Stomach (tissue), 9 donors: Measurements from ENCODE around the gene GPR158. TPM values are rescaled to one million over a fixed set of nuclear protein-coding genes. Genes with fewer than 3 reads are reported as not detected.

Experiments used
- DNase-seq, 2 donors: peaks; one replicate each; pipeline versions ENCODE4 v3.0.0 to v3.0.0-alpha.2; 2013 to 2019
- H3K27ac ChIP-seq, 5 donors: fragments of 200-600 bp in 4 of 5; sonication (generic) in 4 of 5; one replicate each; pipeline ENCODE4 v1.5.1; 2013 to 2019; ENCODE audit warnings: mild to moderate bottlenecking in 1 of 5, moderate library complexity in 1 of 5
- H3K27me3 ChIP-seq, 3 donors: fragments of 200-600 bp; sonication (generic); one replicate each; pipeline ENCODE4 v1.5.1; 2017 to 2019; ENCODE audit warnings: mixed run types in 1 of 3
- H3K36me3 ChIP-seq, 4 donors: fragments of 200-600 bp; sonication (generic); 1 replicate in 3 of 4; 2 replicates in 1 of 4; pipeline ENCODE4 v1.5.1; 2016 to 2019
- H3K4me1 ChIP-seq, 4 donors: fragments of 200-600 bp; sonication (generic); one replicate each; pipeline ENCODE4 v1.5.1; 2016 to 2019
- H3K4me3 ChIP-seq, 4 donors: fragments of 200-600 bp; sonication (generic) in 3 of 4; one replicate each; pipeline ENCODE4 v1.5.1; 2016 to 2019; ENCODE audit warnings: mild to moderate bottlenecking in 1 of 4
- H3K9me3 ChIP-seq, 4 donors: fragments of 200-600 bp; sonication (generic); one replicate each; pipeline ENCODE4 v1.5.1; 2016 to 2019
- CTCF ChIP-seq, 7 experiments: fragments of 450-650 bp in 4 of 7; fragments of 200-600 bp in 3 of 7; sonication (generic) in 3 of 7; IDR thresholded peaks; one replicate each; pipeline ENCODE4 v1.5.1; 2016 to 2019; ENCODE audit warnings: antibody characterized with exemption in 7 of 7, control low read depth in 2 of 7, mild to moderate bottlenecking in 1 of 7
- EP300 ChIP-seq: sonication (generic); formaldehyde crosslinking; IDR thresholded peaks from one replicate; pipeline ENCODE4 v1.6.1; 2017; ENCODE audit warnings: antibody characterized with exemption
- POLR2A ChIP-seq, 4 donors: fragments of 450-650 bp; IDR thresholded peaks; one replicate each; pipeline ENCODE4 v1.6.1; 2016; ENCODE audit warnings: antibody characterized with exemption in 4 of 4, control low read depth in 2 of 4, mild to moderate bottlenecking in 1 of 4, moderate library complexity in 1 of 4
- POLR2AphosphoS5 ChIP-seq, 3 donors: sonication (generic); formaldehyde crosslinking; IDR thresholded peaks; one replicate each; pipeline ENCODE4 v1.6.1; 2016; ENCODE audit warnings: antibody characterized with exemption in 3 of 3
- WGBS, 5 donors: extraction: QIAGEN DNeasy Blood & Tissue Kit in 3 of 5; methylation state at CpG; one replicate each; pipeline versions ENCODE4 v1.1.5 to v1.1.7; 2013 to 2018; 5-methylcytosine and 5-hydroxymethylcytosine counted together
- intact Hi-C: fragments of 100-400 bp; cut with DNase I; formaldehyde crosslinking; loops from one replicate; pipeline ENCODE4 v1.15.1; 2023; ENCODE audit warnings: low total_unique reads
- polyA plus RNA-seq, 3 donors: library from polyadenylated mRNA; stranded (reverse); fragments of 200-250 nt; gene quantifications; one replicate each; pipeline ENCODE4 v1.2.3, GENCODE V29; 2013
- total RNA-seq, 5 donors: library from RNA; depleted of rRNA; stranded (reverse); fragments of >200 nt; gene quantifications; one replicate each; pipeline versions ENCODE4 v1.1.0 to v1.2.3, GENCODE V29; 2014 to 2016
- donor health status: healthy with polysubstance abuse.
- donor health status: Bipolar disorder and iron deficiency.
- donor health status: healthy.

Gene GPR158
- total and polyA plus RNA-seq, 8 donors = 0.05 to 1.1 (median 0.20) TPM; not detected in 4

DNA sequence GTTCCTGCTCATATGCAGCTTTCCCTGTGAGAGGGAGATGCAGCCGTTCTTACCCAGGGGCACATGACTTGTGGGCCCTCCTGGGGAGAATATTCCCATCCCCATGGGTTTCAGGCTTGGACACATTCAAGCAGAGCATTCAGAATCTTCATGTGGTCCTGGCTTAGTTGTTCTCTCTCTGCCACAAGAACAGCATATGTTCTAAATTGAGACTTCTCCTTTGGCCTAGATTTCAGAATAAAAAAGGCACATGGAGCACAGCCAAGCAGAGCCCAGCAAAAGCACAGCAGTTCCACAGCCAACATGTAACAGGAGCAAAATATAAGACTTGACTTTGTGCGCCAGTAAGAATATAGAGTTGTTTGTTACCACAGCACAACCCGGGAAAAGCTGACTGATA lies 452.8 kb downstream of the GPR158 start:
- DNase-seq = no peak
- H3K27me3 ChIP-seq = no peaks in the 10 kb centered on the region
- WGBS, 5 donors = 65 to 85% (median 83%) methylated on average over 3 of the region's 3 CpGs
- TF ChIP-seq EP300 = no peak
- TF ChIP-seq CTCF (IDR thresholded peaks at IDR 0.05) = no peak
- TF ChIP-seq POLR2A (IDR thresholded peaks at IDR 0.05) = no peak
- TF ChIP-seq POLR2AphosphoS5 (IDR thresholded peaks at IDR 0.05) = no peak
- intact Hi-C loops = no loop called here
- H3K4me1 ChIP-seq = no peaks in the 10 kb centered on the region
- H3K36me3 ChIP-seq = no peaks in the 10 kb centered on the region
- H3K9me3 ChIP-seq = peaks cover 0 to 15% (median 4%) of the 10 kb centered on the region in 4 donors
- no peak overlapping the region for H3K4me3 ChIP-seq
- H3K27ac ChIP-seq = no peak overlapping the region

DNA sequence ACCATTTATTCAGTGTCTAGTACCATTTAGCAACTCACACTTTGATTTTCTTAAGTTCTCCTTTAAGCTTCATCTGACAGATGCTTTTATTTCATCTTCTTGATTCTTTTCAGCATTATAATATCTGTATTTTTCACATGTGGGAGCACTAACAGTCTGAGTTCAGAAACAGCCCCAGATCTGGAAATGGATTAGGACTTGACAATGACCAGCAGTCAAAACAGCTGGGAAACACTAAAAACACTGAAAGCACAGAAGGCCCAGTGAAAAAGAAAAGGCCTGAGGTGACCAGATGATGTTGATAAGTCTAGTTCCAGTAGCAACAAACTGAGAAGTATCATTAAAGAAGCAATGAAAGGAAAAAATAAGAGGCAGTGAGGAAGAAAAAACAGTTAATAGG lies 454.5 kb downstream of the GPR158 start:
- H3K27ac ChIP-seq = no peak overlapping the region
- peaks cover 0 to 15% (median 3%) of the 10 kb centered on the region in 4 donors for H3K9me3 ChIP-seq
- intact Hi-C loops = no loop called here
- no peak overlapping the region for H3K4me3 ChIP-seq
- H3K36me3 ChIP-seq = no peaks in the 10 kb centered on the region
- DNase-seq = no peak
- TF ChIP-seq POLR2A (IDR thresholded peaks at IDR 0.05) (no peak), EP300 (no peak), CTCF (IDR thresholded peaks at IDR 0.05) (no peak), POLR2AphosphoS5 (IDR thresholded peaks at IDR 0.05) (no peak)
- no peaks in the 10 kb centered on the region for H3K27me3 ChIP-seq
- H3K4me1 ChIP-seq = no peaks in the 10 kb centered on the region

- no peaks in the 10 kb centered on the region for H3K36me3 ChIP-seq
- no peaks in the 10 kb centered on the region for H3K4me1 ChIP-seq
- intact Hi-C loops = no loop called here
- H3K27me3 ChIP-seq = no peaks in the 10 kb centered on the region
- DNase-seq = no peak
- no peak overlapping the region for H3K27ac ChIP-seq
- peaks cover 0 to 7% (median 0%) of the 10 kb centered on the region in 4 donors for H3K9me3 ChIP-seq
- H3K4me3 ChIP-seq = no peak overlapping the region
- 81 to 90% (median 86%) methylated on average over 4 of the region's 4 CpGs for WGBS, 5 donors
- no peak for TF ChIP-seq POLR2AphosphoS5 (IDR thresholded peaks at IDR 0.05)
- no peak for TF ChIP-seq POLR2A (IDR thresholded peaks at IDR 0.05)
- no peak for TF ChIP-seq CTCF (IDR thresholded peaks at IDR 0.05)
- no peak for TF ChIP-seq EP300
These were observed 456.7 kb downstream of the GPR158 start for GRCh38 chr10:25631471-25631870.

DNA sequence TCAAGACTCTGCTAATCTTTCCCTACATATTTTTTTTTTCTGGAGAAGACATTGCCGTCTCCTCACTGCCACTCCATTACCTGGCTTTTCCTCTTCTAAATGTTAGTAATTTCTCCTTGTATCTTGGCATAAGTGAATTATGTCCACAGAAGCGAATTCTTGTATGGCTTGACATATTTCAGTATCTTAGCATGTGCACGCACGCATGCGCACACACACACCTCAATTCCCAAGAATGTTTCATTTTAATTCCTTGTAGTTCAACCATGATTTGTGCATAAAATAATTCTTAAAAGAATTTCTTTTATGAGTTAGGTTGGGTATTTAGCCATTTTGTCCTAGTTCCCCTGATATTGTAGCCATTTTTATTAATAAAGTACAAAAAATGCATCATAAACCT lies 458.0 kb downstream of the GPR158 start:
- Histone ChIP-seq H3K27ac (no peak overlapping the region), H3K36me3 (no peaks in the 10 kb centered on the region), H3K9me3 (peaks cover 0 to 7% (median 0%) of the 10 kb centered on the region in 4 donors), H3K4me3 (no peak overlapping the region), H3K4me1 (no peaks in the 10 kb centered on the region), H3K27me3 (no peaks in the 10 kb centered on the region)
- no peak for DNase-seq
- WGBS, 5 donors = 91 to 96% (median 92%) methylated on average over 5 of the region's 5 CpGs
- intact Hi-C loops = no loop called here
- TF ChIP-seq POLR2A (IDR thresholded peaks at IDR 0.05) (no peak), POLR2AphosphoS5 (IDR thresholded peaks at IDR 0.05) (no peak), CTCF (IDR thresholded peaks at IDR 0.05) (no peak), EP300 (no peak)
